ENCODE measurements around the gene SETD1B.
"Not testable (repeated sequence)": the region's sequence is repeated elsewhere in the genome, so short reads cannot be mapped to it uniquely, and the experiment has no call there.

Gene SETD1B

GRCh38 chr12:121858662-121859572 is 55.1 kb downstream of the SETD1B start, which contains the start of gene HPD:
TSS of gene HPD (minus strand) at chr12:121858859. CDS start at chr12:121858823, 36 bp downstream.
- DNase-seq = no peak

GRCh38 chr12:121860257-121860656 is 56.4 kb downstream of the SETD1B start:
- DNase-seq = no peak

- not testable (repeated sequence) for DNase-seq
Observed at GRCh38 chr12:121860699-121861098, 56.9 kb downstream of the SETD1B start.

- no peak for DNase-seq
Observed at GRCh38 chr12:121861636-121862254, 57.9 kb downstream of the SETD1B start.

- DNase-seq = no peak
Observed at GRCh38 chr12:121866331-121866730, 62.5 kb downstream of the SETD1B start.

- not testable (repeated sequence) for DNase-seq
Observed at GRCh38 chr12:121869229-121869628, 65.4 kb downstream of the SETD1B start.

GRCh38 chr12:121871467-121871866 is 67.7 kb downstream of the SETD1B start:
- DNase-seq = no peak

- DNase-seq = peak; percentile 8
Observed at GRCh38 chr12:121872546-121873215, 68.9 kb downstream of the SETD1B start.

GRCh38 chr12:121873216-121873569 is 69.4 kb downstream of the SETD1B start:
- DNase-seq = no peak

GRCh38 chr12:121874071-121874470 is 70.3 kb downstream of the SETD1B start:
- DNase-seq = no peak

- DNase-seq = no peak
Observed at GRCh38 chr12:121875582-121875981, 71.8 kb downstream of the SETD1B start.

GRCh38 chr12:121876080-121876447 is 72.3 kb downstream of the SETD1B start:
- DNase-seq = not testable (repeated sequence)

All from NCI-H1105 treated with DMSO at 0.1 percent for 48 hours (cell line).